HepG2 (cell line): ENCODE data around the gene ARVCF. TPM values are rescaled to one million over a fixed set of nuclear protein-coding genes. Genes with fewer than 3 reads are reported as not detected.

ENCODE experiments used
- ATAC-seq: fragments of 200-7000 bp; cut with Tn5 transposase; 3 replicates; pipeline ENCODE4 v1.9.1; 2020; ENCODE audit warnings: mild to moderate bottlenecking, moderate library complexity
- BruUV-seq: library from RNA; stranded (reverse); fragments of 400-500 nt; replicated peaks from 2 replicates; lab custom pipeline; 2021; lab: Mats Ljungman, UMichigan
- CTCF ChIA-PET: fragments of 300-600 bp; formaldehyde crosslinking; extraction: SDS; loops from one replicate; lab custom pipeline; 2021; ENCODE audit warnings: low total read pairs, inconsistent platforms, low intra/inter-chr PET ratio; lab: Yijun Ruan, JAX
- POLR2A ChIA-PET: fragments of 350-600 bp; sonication (Branson Sonifier 250); formaldehyde crosslinking; loops from one replicate; lab custom pipeline; 2020; ENCODE audit warnings: antibody characterized with exemption, inconsistent platforms; lab: Yijun Ruan, JAX
- DNase-seq: peaks from one replicate; pipeline ENCODE4 v3.0.0-alpha.2; 2015; ENCODE audit warnings: low spot score
- FAIRE-seq: peaks from 3 replicates; lab custom pipeline; 2011; peaks lifted over from hg19 to GRCh38; lab: Jason Lieb, UNC
- H2AFZ ChIP-seq: one replicate; pipeline ENCODE4 v1.6.1; 2011; ENCODE audit warnings: low read length, inconsistent platforms
- H3K27ac ChIP-seq: fragments of 300-600 bp; 3 replicates; pipeline ENCODE4 v1.8.0; 2011; ENCODE audit warnings: mixed run types, mild to moderate bottlenecking, mixed read lengths, low read length, inconsistent platforms; ENCODE audit not compliant: insufficient read depth; ENCODE audit errors: extremely low read length
- H3K27me3 ChIP-seq, 2 experiments: fragments of 200-600 bp in 1 of 2; 2 replicates in 1 of 2; 3 replicates in 1 of 2; pipeline versions ENCODE4 v1.6.0 to v1.8.0; 2011; ENCODE audit warnings: low read length in 2 of 2, mild to moderate bottlenecking in 2 of 2, moderate library complexity in 2 of 2, inconsistent platforms in 1 of 2; ENCODE audit not compliant: insufficient read depth in 2 of 2, control insufficient read depth in 1 of 2
- H3K36me3 ChIP-seq, 2 experiments: fragments of 200-600 bp in 1 of 2; replicated peaks in 1 of 2; 2 replicates in 1 of 2; 3 replicates in 1 of 2; pipeline versions ENCODE4 v1.5.1 to v1.8.0; 2011; ENCODE audit warnings: low read length in 2 of 2, inconsistent platforms in 1 of 2; ENCODE audit not compliant: insufficient read depth in 2 of 2, control insufficient read depth in 1 of 2
- H3K4me1 ChIP-seq: 2 replicates; pipeline ENCODE4 v1.5.1; 2012; ENCODE audit warnings: low read length, inconsistent platforms; ENCODE audit not compliant: insufficient read depth
- H3K4me2 ChIP-seq: 2 replicates; pipeline ENCODE4 v1.6.0; 2011; ENCODE audit warnings: low read depth, low read length, inconsistent platforms
- H3K4me3 ChIP-seq, 3 experiments: fragments of 200-600 bp in 1 of 3; sonication (generic), shearing (Covaris generic) in 1 of 3; replicated peaks in 1 of 3; 2 replicates each; pipeline ENCODE4 v1.5.1; 2011 to 2016; ENCODE audit warnings: low read length in 3 of 3, inconsistent platforms in 2 of 3, low read depth in 2 of 3, mild to moderate bottlenecking in 2 of 3, control low read depth in 1 of 3, mixed read lengths in 1 of 3; ENCODE audit not compliant: insufficient read depth in 1 of 3
- H3K79me2 ChIP-seq: one replicate; pipeline ENCODE4 v1.6.1; 2011; ENCODE audit warnings: low read length, inconsistent platforms; ENCODE audit not compliant: insufficient read depth
- H3K9ac ChIP-seq: 2 replicates; pipeline ENCODE4 v1.6.0; 2011; ENCODE audit warnings: mild to moderate bottlenecking, low read depth, low read length, inconsistent platforms; ENCODE audit not compliant: insufficient read depth
- H3K9me3 ChIP-seq: 2 replicates; pipeline ENCODE4 v1.5.1; 2012; ENCODE audit warnings: mild to moderate bottlenecking, low read length
- H4K20me1 ChIP-seq: 2 replicates; pipeline ENCODE4 v1.6.0; 2011; ENCODE audit warnings: inconsistent platforms, mild to moderate bottlenecking, low read length, moderate library complexity; ENCODE audit not compliant: insufficient read depth
- AKAP8 ChIP-seq: sonication (generic); formaldehyde crosslinking; IDR thresholded peaks from 2 replicates; pipeline ENCODE4 v1.5.1; 2020; ENCODE audit warnings: mild to moderate bottlenecking, missing genetic modification reagents
- BCLAF1 ChIP-seq: fragments of 450-650 bp; IDR thresholded peaks from 2 replicates; pipeline ENCODE4 v1.6.1; 2017; ENCODE audit warnings: mild to moderate bottlenecking
- DBP ChIP-seq: sonication (generic); formaldehyde crosslinking; IDR thresholded peaks from 2 replicates; pipeline ENCODE4 v1.4.0; 2020; ENCODE audit warnings: missing genetic modification reagents; ENCODE audit errors: not compliant biosample characterization
- FOXO1 ChIP-seq: sonication (generic); formaldehyde crosslinking; IDR thresholded peaks from 2 replicates; pipeline ENCODE4 v1.4.0; 2020; ENCODE audit warnings: missing genetic modification reagents
- GTF3A ChIP-seq: sonication (generic); formaldehyde crosslinking; conservative IDR thresholded peaks from 2 replicates; pipeline ENCODE4 v1.4.0; 2020; ENCODE audit warnings: mild to moderate bottlenecking, missing genetic modification reagents
- HMG20B ChIP-seq: conservative IDR thresholded peaks from 2 replicates; pipeline ENCODE4 v1.6.1; 2016; ENCODE audit warnings: missing genetic modification reagents, missing compliant biosample characterization
- MLX ChIP-seq: IDR thresholded peaks from 2 replicates; pipeline ENCODE4 v1.6.1; 2016
- MXI1 ChIP-seq: IDR thresholded peaks from 3 replicates; pipeline ENCODE4 v1.6.1; 2012; ENCODE audit warnings: low read depth, low read length, inconsistent platforms, borderline replicate concordance
- NFE2L1 ChIP-seq: sonication (generic); formaldehyde crosslinking; IDR thresholded peaks from 2 replicates; pipeline ENCODE4 v1.4.0; 2020; ENCODE audit warnings: missing genetic modification reagents, mild to moderate bottlenecking, borderline replicate concordance
- PHF21A ChIP-seq: sonication (generic); formaldehyde crosslinking; IDR thresholded peaks from 2 replicates; pipeline ENCODE4 v1.5.0; 2020; ENCODE audit warnings: mild to moderate bottlenecking, missing genetic modification reagents
- PPARG ChIP-seq: conservative IDR thresholded peaks from 2 replicates; pipeline ENCODE4 v1.6.1; 2016; ENCODE audit warnings: missing biosample characterization, missing genetic modification reagents
- PRPF4 ChIP-seq: fragments of 200-400 bp; formaldehyde crosslinking; IDR thresholded peaks from 2 replicates; pipeline ENCODE4 v1.6.1; 2016; ENCODE audit warnings: low read length, low read depth; ENCODE audit not compliant: poor library complexity, severe bottlenecking
- SP1 ChIP-seq, 2 experiments: fragments of 450-650 bp in 1 of 2; sonication (generic) in 1 of 2; formaldehyde crosslinking in 1 of 2; IDR thresholded peaks; 2 replicates each; pipeline versions ENCODE4 v1.4.0 to v1.6.1; 2016 to 2020; ENCODE audit warnings: missing genetic modification reagents in 1 of 2
- SRSF9 ChIP-seq: fragments of 200-400 bp; formaldehyde crosslinking; IDR thresholded peaks from 2 replicates; pipeline ENCODE4 v1.6.1; 2018; ENCODE audit warnings: borderline replicate concordance, mild to moderate bottlenecking, low read depth, low read length; ENCODE audit not compliant: insufficient read depth, poor library complexity, severe bottlenecking
- TAF1 ChIP-seq: sonication (generic); formaldehyde crosslinking; IDR thresholded peaks from 2 replicates; pipeline ENCODE4 v1.4.0; 2020; ENCODE audit warnings: missing genetic modification reagents
- WGBS: methylation state at CpG from one replicate; pipeline ENCODE4 v1.1.6; 2017; ENCODE audit warnings: low lambda C conversion rate; 5-methylcytosine and 5-hydroxymethylcytosine counted together
- in situ Hi-C: cut with HindIII; loops from 2 replicates; pipeline ENCODE4 v1.10.0; 2017; ENCODE audit warnings: low pct_unique_long_range_greater_than_20kb; ENCODE audit not compliant: extremely low pct_ligation_motif_present
- intact Hi-C: fragments of 100-400 bp; cut with micrococcal nuclease; formaldehyde crosslinking; loops from one replicate; pipeline ENCODE4 v1.10.0; 2022; ENCODE audit not compliant: unreplicated experiment
- polyA plus RNA-seq, 8 experiments: library from polyadenylated mRNA; depleted of rRNA in 3 of 8; stranded (reverse) in 7 of 8; unstranded in 1 of 8; fragments of >200 nt; fragmentation: Illumina TruSeq in 4 of 8; extraction: Trizol in 4 of 8; gene quantifications; 2 replicates each; pipeline versions ENCODE4 v1.2.1 to v1.2.3, GENCODE V29; 2011 to 2016; ENCODE audit warnings: low read depth in 4 of 8, missing spikeins in 1 of 8, mixed read lengths in 1 of 8; ENCODE audit not compliant: insufficient read depth in 1 of 8
- total RNA-seq, 5 experiments: library from RNA; depleted of rRNA; stranded (reverse); fragments of >200 nt; fragmentation: Illumina TruSeq; extraction: Trizol; gene quantifications; 2 replicates each; pipeline ENCODE4 v1.2.3, GENCODE V29; 2016; ENCODE audit warnings: low read depth in 1 of 5
- TF ChIP-seq, protein P1 (sequence below): sonication (generic); formaldehyde crosslinking; IDR thresholded peaks from 2 replicates; pipeline ENCODE4 v1.4.0; 2020; ENCODE audit warnings: missing genetic modification reagents

ARVCF gene
- total and polyA plus RNA-seq, 2 of the 13 experiments (the other 11 are each of a cell fraction or from before 2014, with no cell fraction given), result 16.4 to 17.7 TPM

DNA sequence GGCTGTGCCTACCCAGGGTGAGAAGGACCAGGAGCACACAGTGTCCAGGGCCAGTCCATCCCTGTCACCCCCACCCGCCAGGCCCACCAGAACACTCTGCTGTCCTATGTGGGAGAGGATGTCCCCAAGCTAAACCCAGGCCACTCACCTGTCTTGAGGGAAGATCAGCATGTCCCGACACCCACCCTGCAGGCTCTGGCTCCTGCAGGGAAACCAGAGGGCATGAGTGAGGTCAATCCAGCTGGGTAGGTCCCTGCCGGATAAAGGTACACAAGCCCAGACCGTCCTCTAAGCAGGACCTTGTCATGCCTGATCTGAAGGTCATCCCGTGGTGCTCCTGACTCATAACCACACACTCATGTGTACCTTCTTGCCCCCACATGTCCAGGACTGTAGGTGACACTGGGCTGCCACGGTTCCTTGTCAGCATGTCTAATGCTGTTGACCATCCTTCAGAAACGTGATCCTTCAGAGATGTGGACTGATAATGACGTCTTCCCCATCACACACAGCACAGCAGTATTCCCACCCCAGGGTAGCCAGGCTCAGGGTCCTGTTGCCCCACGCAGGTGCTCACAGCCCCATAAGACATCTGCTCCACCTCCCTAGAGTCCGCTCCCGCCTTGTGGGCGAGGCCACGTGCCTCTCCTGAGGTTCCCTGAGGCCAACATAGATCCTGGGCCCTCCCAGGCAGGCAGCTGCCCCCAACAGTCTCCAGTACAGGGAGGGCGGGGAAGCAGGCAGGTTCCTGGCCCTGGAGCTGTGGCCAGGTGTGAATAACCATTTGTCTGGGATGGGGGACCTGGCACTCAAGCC is 6.1 kb downstream of the ARVCF start:
- peaks cover 10% of the 10 kb centered on the region for H3K79me2 ChIP-seq
- in situ Hi-C loops (loop anchor here (5.0 kb wide), 1 partner anchor 38 kb away; no protein-coding TSS in a partner anchor), intact Hi-C loops (loop anchor here (10.0 kb wide), 1 partner anchor 64 kb away; no protein-coding TSS in a partner anchor)
- no peak overlapping the region for H2AFZ ChIP-seq
- no peak overlapping the region for H3K4me3 ChIP-seq
- no peaks in the 10 kb centered on the region for H4K20me1 ChIP-seq
- CTCF ChIA-PET, result interaction anchor here (1.2 kb wide), 1 partner anchor 40 kb away, joined by 3 read pairs; no protein-coding TSS in a partner anchor
- H3K4me2 ChIP-seq, result 0 out of 2 replicates have a peak overlapping the region, but pooled peaks have one; percentile 9
- WGBS, result 85% methylated on average over 4 of the region's 14 CpGs
- peak overlapping the region; percentile 38 for H3K27ac ChIP-seq
- no peaks in the 10 kb centered on the region; a peak in 1 of 5 replicates for H3K36me3 ChIP-seq
- POLR2A ChIA-PET, result interaction anchor here (0.7 to 1.0 kb wide), 2 partner anchors 48 to 107 kb away, joined by 3 to 6 read pairs; partner anchors contain the start of gene TRMT2A
- no peaks in the 10 kb centered on the region; a peak in 1 of 5 replicates for H3K27me3 ChIP-seq
- H3K4me1 ChIP-seq, result peaks cover 54% of the 10 kb centered on the region
- BruUV-seq, result no TSS peak
- ATAC-seq (peak; percentile 83), FAIRE-seq (peak; percentile 85), DNase-seq (peak; percentile 79)
- no peaks in the 10 kb centered on the region for H3K9me3 ChIP-seq
- peak overlapping the region; percentile 3 for H3K9ac ChIP-seq
- TF ChIP-seq DBP (CRISPR knock-in tag) (no peak), BCLAF1 (no peak), PRPF4 (no peak), SRSF9 (no peak), MXI1 (peak; percentile 92; the same call in 1 of the 3 replicates), GTF3A (CRISPR knock-in tag) (0 out of 2 replicates have a peak, but pooled peaks have one; percentile 66), AKAP8 (CRISPR knock-in tag) (peak; percentile 86), FOXO1 (CRISPR knock-in tag) (peak; percentile 65; the same call in 1 of the 2 replicates), PPARG (CRISPR knock-in tag) (no peak), SP1 (IDR thresholded peaks at IDR 0.05) (no peak), SP1 (CRISPR knock-in tag; IDR thresholded peaks at IDR 0.05) (no peak), TAF1 (CRISPR knock-in tag) (no peak), PHF21A (0 out of 2 replicates have a peak, but pooled peaks have one; percentile 37), HMG20B (CRISPR knock-in tag) (no peak), NFE2L1 (CRISPR knock-in tag) (no peak), MLX (CRISPR knock-in tag) (peak; percentile 67)
- TF ChIP-seq, protein P1, sequence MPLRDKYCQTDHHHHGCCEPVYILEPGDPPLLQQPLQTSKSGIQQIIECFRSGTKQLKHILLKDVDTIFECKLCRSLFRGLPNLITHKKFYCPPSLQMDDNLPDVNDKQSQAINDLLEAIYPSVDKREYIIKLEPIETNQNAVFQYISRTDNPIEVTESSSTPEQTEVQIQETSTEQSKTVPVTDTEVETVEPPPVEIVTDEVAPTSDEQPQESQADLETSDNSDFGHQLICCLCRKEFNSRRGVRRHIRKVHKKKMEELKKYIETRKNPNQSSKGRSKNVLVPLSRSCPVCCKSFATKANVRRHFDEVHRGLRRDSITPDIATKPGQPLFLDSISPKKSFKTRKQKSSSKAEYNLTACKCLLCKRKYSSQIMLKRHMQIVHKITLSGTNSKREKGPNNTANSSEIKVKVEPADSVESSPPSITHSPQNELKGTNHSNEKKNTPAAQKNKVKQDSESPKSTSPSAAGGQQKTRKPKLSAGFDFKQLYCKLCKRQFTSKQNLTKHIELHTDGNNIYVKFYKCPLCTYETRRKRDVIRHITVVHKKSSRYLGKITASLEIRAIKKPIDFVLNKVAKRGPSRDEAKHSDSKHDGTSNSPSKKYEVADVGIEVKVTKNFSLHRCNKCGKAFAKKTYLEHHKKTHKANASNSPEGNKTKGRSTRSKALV (CRISPR knock-in tag), result no peak
